Stimulated activated CD8-positive, alpha-beta memory T cell treated with anti-CD3 and anti-CD28 coated beads, Interleukin-12 subunit alpha, Interleukin-12 subunit beta, amount 100 ng/mL, for 24 hours (primary cell): ENCODE results near the gene ZNF684.
"Not testable (repeated sequence)": the region's sequence is repeated elsewhere in the genome, so short reads cannot be mapped to it uniquely, and the experiment has no call there.

Source experiments
- DNase-seq: peaks from one replicate; pipeline ENCODE4 v3.0.0-alpha.2; 2020; ENCODE audit errors: extremely low read depth

ZNF684 gene

GRCh38 chr1:40574805-40575204 lies 43.4 kb downstream of the ZNF684 start:
- DNase-seq = not testable (repeated sequence)

- DNase-seq = no peak
Observed at GRCh38 chr1:40575336-40575735, 43.9 kb downstream of the ZNF684 start.

GRCh38 chr1:40582116-40582515 lies 50.7 kb downstream of the ZNF684 start:
- DNase-seq = no peak

DNA sequence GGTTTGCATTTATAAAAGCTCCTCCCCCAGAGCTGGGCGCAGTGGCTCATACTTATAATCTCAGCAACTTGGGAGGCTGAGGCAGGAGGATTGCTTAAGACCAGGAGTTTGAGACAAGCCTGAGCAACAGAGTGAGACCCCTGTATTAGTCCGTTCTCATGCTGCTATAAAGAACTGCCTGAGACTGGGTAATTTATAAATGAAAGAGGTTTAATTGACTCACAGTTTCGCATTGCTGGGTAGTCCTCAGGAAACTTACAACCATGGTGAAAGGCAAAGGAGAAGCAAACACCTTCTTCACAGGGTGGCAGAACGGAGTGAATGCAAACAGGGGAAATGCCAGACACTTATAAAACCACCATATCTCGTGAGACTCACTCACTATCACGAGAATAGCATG lies 52.5 kb downstream of the ZNF684 start:
- DNase-seq = no peak

GRCh38 chr1:40588586-40588985 lies 57.1 kb downstream of the ZNF684 start:
- DNase-seq = no peak

DNA sequence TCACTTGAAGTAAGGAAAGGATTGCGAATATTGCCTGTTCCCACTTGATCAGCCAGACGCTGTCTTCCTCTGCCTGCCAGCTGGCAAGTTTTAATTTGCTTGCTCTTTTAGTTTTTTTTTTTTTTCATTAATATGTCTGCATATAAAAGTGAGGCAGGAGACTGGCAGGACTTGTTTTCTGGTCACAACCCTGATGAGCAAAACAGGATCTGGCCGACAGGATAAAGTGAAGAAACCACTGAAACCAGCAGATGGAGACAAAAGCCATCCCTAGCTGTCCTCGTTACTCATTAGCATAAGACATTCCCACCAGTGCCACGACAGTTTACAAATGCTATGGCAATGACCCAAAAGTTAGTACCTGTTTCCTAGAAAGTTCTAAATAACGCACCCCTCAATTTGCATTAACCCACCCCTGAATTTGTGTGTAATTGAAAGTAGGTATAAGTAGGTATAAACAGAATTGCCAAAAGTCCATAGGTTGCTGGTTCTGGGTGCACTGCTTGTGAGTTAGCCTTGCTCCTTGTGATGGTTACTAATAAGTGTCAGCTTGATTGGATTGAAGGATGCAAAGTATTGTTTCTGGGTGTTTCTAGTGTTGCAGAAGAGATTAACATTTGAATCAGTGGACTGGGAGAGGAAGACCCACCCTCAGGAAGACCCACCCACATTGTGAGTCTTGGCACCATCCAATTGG lies 60.8 kb downstream of the ZNF684 start:
- DNase-seq = no peak

- no peak for DNase-seq
Observed at GRCh38 chr1:40593449-40594186, 62.2 kb downstream of the ZNF684 start.

- no peak for DNase-seq
Observed at GRCh38 chr1:40594187-40594531, 62.7 kb downstream of the ZNF684 start.

- no peak for DNase-seq
Observed at GRCh38 chr1:40595623-40596022, 64.2 kb downstream of the ZNF684 start.
